Right lobe of liver (tissue), 4 donors: ENCODE data around the gene EGFLAM.

Experiments
- CTCF ChIP-seq, 4 donors: fragments of 200-600 bp in 3 of 4; fragments of 450-650 bp in 1 of 4; IDR thresholded peaks; one replicate each; pipeline versions ENCODE4 v1.5.1 to v1.8.0; 2016 to 2022; ENCODE audit warnings: antibody characterized with exemption in 4 of 4, mild to moderate bottlenecking in 2 of 4
- POLR2A ChIP-seq: fragments of 450-650 bp; IDR thresholded peaks from one replicate; pipeline ENCODE4 v1.6.1; 2017; ENCODE audit warnings: antibody characterized with exemption, mild to moderate bottlenecking
- donor health status: DM: no; HTN: no; CAD: no.
- donor health status: DM: no; HTN: no; CAD: no.
- donor health status: DM: no; HTN: yes; CAD: no.

- no peak for TF ChIP-seq CTCF (IDR thresholded peaks at IDR 0.05)
- TF ChIP-seq POLR2A, result no peak
Observed at GRCh38 chr5:38472541-38472940, 214.2 kb downstream of the EGFLAM start.
